Neural progenitor cell (in vitro differentiated cells): Measurements from ENCODE around the gene PGPEP1. TPM values are rescaled to one million over a fixed set of nuclear protein-coding genes. Genes with fewer than 3 reads are reported as not detected.

Source experiments
- DNase-seq: peaks from one replicate; pipeline ENCODE4 v3.0.0-alpha.2; 2016; ENCODE audit warnings: low spot score
- H2AFZ ChIP-seq: fragments of 200-600 bp; sonication (generic); replicated peaks from 2 replicates; pipeline ENCODE4 v1.6.1; 2016; ENCODE audit warnings: antibody characterized with exemption
- H3F3A ChIP-seq: fragments of 200-600 bp; sonication (generic); 2 replicates; pipeline ENCODE4 v1.6.1; 2016; ENCODE audit warnings: antibody characterized with exemption, low read depth
- H3K27ac ChIP-seq: fragments of 200-600 bp; sonication (generic); 2 replicates; pipeline ENCODE4 v1.5.1; 2016; ENCODE audit warnings: mild to moderate bottlenecking
- H3K27me3 ChIP-seq: fragments of 200-600 bp; sonication (generic); 2 replicates; pipeline ENCODE4 v1.6.1; 2016; ENCODE audit warnings: mild to moderate bottlenecking, moderate library complexity
- H3K36me3 ChIP-seq: fragments of 200-600 bp; sonication (generic); 2 replicates; pipeline ENCODE4 v1.5.1; 2016
- H3K4me1 ChIP-seq: fragments of 200-600 bp; sonication (generic); 2 replicates; pipeline ENCODE4 v1.6.1; 2016; ENCODE audit warnings: mixed run types
- H3K4me2 ChIP-seq: fragments of 200-600 bp; sonication (generic); 2 replicates; pipeline ENCODE4 v1.6.1; 2016
- H3K4me3 ChIP-seq: fragments of 200-600 bp; sonication (generic); 2 replicates; pipeline ENCODE4 v1.5.1; 2016
- H3K79me2 ChIP-seq: fragments of 200-600 bp; sonication (generic); 2 replicates; pipeline ENCODE4 v1.6.1; 2016; ENCODE audit warnings: low read depth
- H3K9ac ChIP-seq: fragments of 200-600 bp; sonication (generic); 2 replicates; pipeline ENCODE4 v1.6.1; 2016
- H3K9me3 ChIP-seq: fragments of 200-600 bp; sonication (generic); 2 replicates; pipeline ENCODE4 v1.5.1; 2016; ENCODE audit warnings: low read depth
- H4K20me1 ChIP-seq: fragments of 200-600 bp; sonication (generic); 2 replicates; pipeline ENCODE4 v1.6.1; 2016; ENCODE audit warnings: low read depth
- H3K27ac Mint-ChIP-seq: 3 replicates; pipeline ENCODE4 v1.8.0; 2021; ENCODE audit warnings: mixed read lengths
- H3K27me3 Mint-ChIP-seq: 2 replicates; pipeline ENCODE4 v1.8.0; 2022; ENCODE audit warnings: low read depth, mild to moderate bottlenecking, inconsistent platforms, moderate library complexity, mixed read lengths; ENCODE audit not compliant: insufficient read depth
- H3K36me3 Mint-ChIP-seq: 3 replicates; pipeline ENCODE4 v1.8.0; 2021; ENCODE audit warnings: mixed read lengths
- H3K4me1 Mint-ChIP-seq: 3 replicates; pipeline ENCODE4 v1.8.0; 2021; ENCODE audit warnings: mixed read lengths
- H3K4me3 Mint-ChIP-seq: 3 replicates; pipeline ENCODE4 v1.8.0; 2021; ENCODE audit warnings: mild to moderate bottlenecking, moderate library complexity, mixed read lengths
- H3K9me3 Mint-ChIP-seq: 3 replicates; pipeline ENCODE4 v1.8.0; 2020; ENCODE audit warnings: mixed read lengths
- EZH2 ChIP-seq: fragments of 200-600 bp; sonication (generic); IDR thresholded peaks from 2 replicates; pipeline ENCODE4 v1.6.1; 2017; ENCODE audit warnings: antibody characterized with exemption, mild to moderate bottlenecking, moderate library complexity
- EZH2phosphoT487 ChIP-seq: fragments of 200-600 bp; sonication (generic); IDR thresholded peaks from 2 replicates; pipeline ENCODE4 v1.6.1; 2017; ENCODE audit warnings: antibody characterized with exemption
- total RNA-seq: library from RNA; depleted of rRNA; stranded (reverse); fragments of >200 nt; gene quantifications from 2 replicates; pipeline ENCODE4 v1.2.3, GENCODE V29; 2015; ENCODE audit warnings: low replicate concordance
- TF ChIP-seq, protein P1 (sequence below): fragments of 200-600 bp; sonication (generic); IDR thresholded peaks from 2 replicates; pipeline ENCODE4 v1.5.1; 2017; ENCODE audit warnings: antibody characterized with exemption, mild to moderate bottlenecking

Gene PGPEP1
- total RNA-seq, 1 donor from 2014 or later: 2.1 TPM

- DNase-seq: no peak
- H3K4me1 ChIP-seq: no peaks in the 10 kb centered on the region
- H3K27me3 Mint-ChIP-seq: peaks cover 5% of the 10 kb centered on the region
- no peak overlapping the region for H3K9ac ChIP-seq
- H4K20me1 ChIP-seq: no peaks in the 10 kb centered on the region
- no peaks in the 10 kb centered on the region for H3K4me1 Mint-ChIP-seq
- H3K36me3 Mint-ChIP-seq: peaks cover 18% of the 10 kb centered on the region
- H3K27ac Mint-ChIP-seq: no peak overlapping the region
- no peak overlapping the region for H3K4me3 ChIP-seq
- no peak overlapping the region for H3K4me3 Mint-ChIP-seq
- no peak overlapping the region for H2AFZ ChIP-seq
- H3K4me2 ChIP-seq: no peak overlapping the region
- no peak for TF ChIP-seq EZH2phosphoT487
- TF ChIP-seq, protein P1, sequence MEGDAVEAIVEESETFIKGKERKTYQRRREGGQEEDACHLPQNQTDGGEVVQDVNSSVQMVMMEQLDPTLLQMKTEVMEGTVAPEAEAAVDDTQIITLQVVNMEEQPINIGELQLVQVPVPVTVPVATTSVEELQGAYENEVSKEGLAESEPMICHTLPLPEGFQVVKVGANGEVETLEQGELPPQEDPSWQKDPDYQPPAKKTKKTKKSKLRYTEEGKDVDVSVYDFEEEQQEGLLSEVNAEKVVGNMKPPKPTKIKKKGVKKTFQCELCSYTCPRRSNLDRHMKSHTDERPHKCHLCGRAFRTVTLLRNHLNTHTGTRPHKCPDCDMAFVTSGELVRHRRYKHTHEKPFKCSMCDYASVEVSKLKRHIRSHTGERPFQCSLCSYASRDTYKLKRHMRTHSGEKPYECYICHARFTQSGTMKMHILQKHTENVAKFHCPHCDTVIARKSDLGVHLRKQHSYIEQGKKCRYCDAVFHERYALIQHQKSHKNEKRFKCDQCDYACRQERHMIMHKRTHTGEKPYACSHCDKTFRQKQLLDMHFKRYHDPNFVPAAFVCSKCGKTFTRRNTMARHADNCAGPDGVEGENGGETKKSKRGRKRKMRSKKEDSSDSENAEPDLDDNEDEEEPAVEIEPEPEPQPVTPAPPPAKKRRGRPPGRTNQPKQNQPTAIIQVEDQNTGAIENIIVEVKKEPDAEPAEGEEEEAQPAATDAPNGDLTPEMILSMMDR: no peak
- no peak for TF ChIP-seq EZH2
- no peak overlapping the region for H3K27ac ChIP-seq
- H3K9me3 Mint-ChIP-seq: peaks cover 6% of the 10 kb centered on the region
- no peaks in the 10 kb centered on the region for H3K27me3 ChIP-seq
- no peaks in the 10 kb centered on the region for H3K9me3 ChIP-seq
- no peaks in the 10 kb centered on the region for H3K79me2 ChIP-seq
- H3F3A ChIP-seq: no peaks in the 10 kb centered on the region
- H3K36me3 ChIP-seq: no peaks in the 10 kb centered on the region
Measured at GRCh38 chr19:18357041-18357440, 16.6 kb downstream of the PGPEP1 start.

GRCh38 chr19:18361646-18362045 is 21.2 kb downstream of the PGPEP1 start:
- Histone ChIP-seq H3F3A (no peaks in the 10 kb centered on the region), H2AFZ (no peak overlapping the region), H3K9ac (no peak overlapping the region), H3K27me3 (no peaks in the 10 kb centered on the region), H3K4me1 (peaks cover 9% of the 10 kb centered on the region), H3K36me3 (no peaks in the 10 kb centered on the region), H3K4me2 (no peak overlapping the region), H3K79me2 (no peaks in the 10 kb centered on the region), H4K20me1 (no peaks in the 10 kb centered on the region), H3K9me3 (no peaks in the 10 kb centered on the region), H3K27ac (no peak overlapping the region), H3K4me3 (no peak overlapping the region)
- peaks cover 6% of the 10 kb centered on the region for H3K9me3 Mint-ChIP-seq
- peaks cover 31% of the 10 kb centered on the region for H3K4me1 Mint-ChIP-seq
- peaks cover 18% of the 10 kb centered on the region for H3K36me3 Mint-ChIP-seq
- H3K4me3 Mint-ChIP-seq: no peak overlapping the region
- DNase-seq: no peak
- H3K27ac Mint-ChIP-seq: no peak overlapping the region
- peaks cover 9% of the 10 kb centered on the region for H3K27me3 Mint-ChIP-seq
- TF ChIP-seq EZH2 (no peak), EZH2phosphoT487 (no peak)
- TF ChIP-seq, protein P1: no peak

DNA sequence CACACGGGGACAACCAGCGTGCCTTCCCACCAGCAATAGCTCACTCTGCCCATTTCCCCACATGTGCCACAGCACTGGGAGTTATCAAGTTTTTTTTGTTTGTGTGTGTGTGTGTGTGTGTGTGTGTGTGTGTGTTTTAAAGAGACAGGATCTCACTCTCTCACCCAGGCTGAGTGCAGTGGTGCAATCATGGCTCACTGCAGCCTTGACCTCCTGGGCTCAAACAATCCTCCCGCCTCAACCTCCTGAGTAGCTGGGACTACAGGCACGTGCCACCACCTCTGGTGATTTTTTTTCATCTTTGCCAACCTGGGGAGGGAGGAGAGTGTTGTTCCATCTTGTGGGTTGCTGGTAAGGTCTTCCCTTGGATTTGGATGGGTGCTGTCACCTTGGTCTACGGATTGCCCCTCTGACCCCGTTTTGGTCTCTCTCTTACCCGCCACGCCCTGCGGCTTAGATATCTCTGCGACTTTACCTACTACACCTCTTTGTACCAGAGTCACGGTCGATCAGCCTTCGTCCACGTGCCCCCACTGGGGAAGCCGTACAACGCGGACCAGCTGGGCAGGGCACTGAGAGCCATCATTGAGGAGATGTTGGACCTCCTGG is 22.6 kb downstream of the PGPEP1 start:
- no peak overlapping the region for H3K27ac ChIP-seq
- TF ChIP-seq, protein P1: no peak
- no peak for TF ChIP-seq EZH2
- no peak for TF ChIP-seq EZH2phosphoT487

More for the DNA sequence above, 22.6 kb downstream of the PGPEP1 start:
- no peaks in the 10 kb centered on the region for H3K36me3 ChIP-seq
- no peak for DNase-seq
- Mint-ChIP-seq H3K36me3 (peaks cover 8% of the 10 kb centered on the region), H3K27ac (no peak overlapping the region), H3K27me3 (peaks cover 6% of the 10 kb centered on the region), H3K9me3 (peaks cover 2% of the 10 kb centered on the region), H3K4me3 (no peak overlapping the region), H3K4me1 (peaks cover 34% of the 10 kb centered on the region)
- H3K4me2 ChIP-seq: no peak overlapping the region
- peaks cover 9% of the 10 kb centered on the region for H3K4me1 ChIP-seq
- no peak overlapping the region for H3K9ac ChIP-seq
- H4K20me1 ChIP-seq: no peaks in the 10 kb centered on the region
- H3K27me3 ChIP-seq: no peaks in the 10 kb centered on the region
- H2AFZ ChIP-seq: no peak overlapping the region
- H3K79me2 ChIP-seq: no peaks in the 10 kb centered on the region
- no peaks in the 10 kb centered on the region for H3K9me3 ChIP-seq
- no peak overlapping the region for H3K4me3 ChIP-seq
- no peaks in the 10 kb centered on the region for H3F3A ChIP-seq
